Measurements from ENCODE around the gene G0S2.

Gene G0S2

DNA sequence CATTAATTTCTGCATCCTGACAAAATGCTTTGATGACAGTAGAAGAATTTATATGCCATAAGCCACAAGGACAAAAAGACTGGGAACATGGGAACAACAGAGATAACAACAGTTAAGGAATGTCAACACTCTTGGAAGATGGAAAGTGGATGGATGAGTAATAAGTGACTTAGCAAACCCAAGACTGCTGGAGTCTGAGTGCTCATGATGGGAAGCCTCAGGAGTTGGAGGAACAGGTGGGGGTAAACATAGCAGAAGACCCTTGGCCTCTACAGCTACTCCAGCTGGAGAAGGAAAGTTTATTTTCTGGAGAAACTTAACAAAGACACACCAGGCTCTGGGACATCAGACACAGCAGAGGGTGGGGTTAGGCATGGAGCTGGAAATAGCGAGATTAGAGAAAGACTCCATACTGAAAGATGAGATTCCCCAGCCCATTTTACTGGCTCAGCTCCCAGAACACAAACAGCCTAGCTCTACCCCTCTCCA is 13.6 kb downstream of the G0S2 start:
- Histone ChIP-seq H4K20me1 (ENCODE audit: insufficient read depth, low read length) (no peaks in the 10 kb centered on the region), H3F3A (ENCODE audit: insufficient read depth, low read length) (no peaks in the 10 kb centered on the region), H2AFZ (ENCODE audit: low read length) (no peak overlapping the region), H3K79me2 (ENCODE audit: insufficient read depth, low read length) (no peaks in the 10 kb centered on the region), H3K9ac (ENCODE audit: low read length) (no peak overlapping the region), H3K9me3 (ENCODE audit: low read length) (no peaks in the 10 kb centered on the region), H3K27me3 (ENCODE audit: insufficient read depth, low read length) (no peaks in the 10 kb centered on the region), H3K27ac (ENCODE audit: low read depth, low read length, poor library complexity, severe bottlenecking) (no peak overlapping the region), H3K4me1 (ENCODE audit: insufficient read depth, low read length, severe bottlenecking) (no peaks in the 10 kb centered on the region), H3K4me3 (ENCODE audit: low read depth, low read length, poor library complexity, severe bottlenecking) (no peak overlapping the region), H3K4me2 (ENCODE audit: low read length) (no peak overlapping the region), H3K36me3 (ENCODE audit: insufficient read depth, low read length) (no peaks in the 10 kb centered on the region), H3K9me2 (ENCODE audit: low read depth, low read length) (no peaks in the 10 kb centered on the region)
- TF ChIP-seq EZH2 (IDR thresholded peaks at IDR 0.05; ENCODE audit: borderline replicate concordance, low read length): no peak
- TF ChIP-seq, protein P1, sequence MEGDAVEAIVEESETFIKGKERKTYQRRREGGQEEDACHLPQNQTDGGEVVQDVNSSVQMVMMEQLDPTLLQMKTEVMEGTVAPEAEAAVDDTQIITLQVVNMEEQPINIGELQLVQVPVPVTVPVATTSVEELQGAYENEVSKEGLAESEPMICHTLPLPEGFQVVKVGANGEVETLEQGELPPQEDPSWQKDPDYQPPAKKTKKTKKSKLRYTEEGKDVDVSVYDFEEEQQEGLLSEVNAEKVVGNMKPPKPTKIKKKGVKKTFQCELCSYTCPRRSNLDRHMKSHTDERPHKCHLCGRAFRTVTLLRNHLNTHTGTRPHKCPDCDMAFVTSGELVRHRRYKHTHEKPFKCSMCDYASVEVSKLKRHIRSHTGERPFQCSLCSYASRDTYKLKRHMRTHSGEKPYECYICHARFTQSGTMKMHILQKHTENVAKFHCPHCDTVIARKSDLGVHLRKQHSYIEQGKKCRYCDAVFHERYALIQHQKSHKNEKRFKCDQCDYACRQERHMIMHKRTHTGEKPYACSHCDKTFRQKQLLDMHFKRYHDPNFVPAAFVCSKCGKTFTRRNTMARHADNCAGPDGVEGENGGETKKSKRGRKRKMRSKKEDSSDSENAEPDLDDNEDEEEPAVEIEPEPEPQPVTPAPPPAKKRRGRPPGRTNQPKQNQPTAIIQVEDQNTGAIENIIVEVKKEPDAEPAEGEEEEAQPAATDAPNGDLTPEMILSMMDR (IDR thresholded peaks at IDR 0.05; ENCODE audit: low read length): no peak

DNA sequence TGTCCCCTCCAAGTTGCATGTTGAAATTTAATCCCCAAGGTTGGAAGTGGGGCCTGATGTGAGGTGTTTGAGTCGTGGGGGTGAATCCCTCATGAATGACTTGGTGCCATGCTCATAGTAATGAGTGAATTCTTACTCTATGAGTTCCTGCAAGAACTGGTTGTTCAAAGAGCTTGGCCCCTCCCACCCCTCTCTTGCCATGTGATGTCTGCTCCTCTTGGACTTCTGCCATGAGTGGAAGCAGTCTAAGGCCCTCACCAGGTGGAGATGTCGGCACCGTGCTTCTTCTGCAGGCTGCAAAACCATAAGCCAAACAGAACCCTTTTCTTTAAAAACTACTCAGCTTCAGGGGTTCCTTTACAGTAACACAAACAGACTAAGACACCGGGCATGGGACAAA is 14.3 kb downstream of the G0S2 start:
- H3K4me1 ChIP-seq (ENCODE audit: insufficient read depth, low read length, severe bottlenecking): no peaks in the 10 kb centered on the region
- no peaks in the 10 kb centered on the region for H3K9me2 ChIP-seq (ENCODE audit: low read depth, low read length)
- no peak overlapping the region for H3K4me2 ChIP-seq (ENCODE audit: low read length)
- TF ChIP-seq, protein P1 (IDR thresholded peaks at IDR 0.05; ENCODE audit: low read length): no peak
- TF ChIP-seq EZH2 (IDR thresholded peaks at IDR 0.05; ENCODE audit: borderline replicate concordance, low read length): no peak
- no peaks in the 10 kb centered on the region for H3K9me3 ChIP-seq (ENCODE audit: low read length)
- H3K27me3 ChIP-seq (ENCODE audit: insufficient read depth, low read length): no peaks in the 10 kb centered on the region
- H4K20me1 ChIP-seq (ENCODE audit: insufficient read depth, low read length): no peaks in the 10 kb centered on the region
- H3K4me3 ChIP-seq (ENCODE audit: low read depth, low read length, poor library complexity, severe bottlenecking): no peak overlapping the region
- H3K79me2 ChIP-seq (ENCODE audit: insufficient read depth, low read length): no peaks in the 10 kb centered on the region
- no peaks in the 10 kb centered on the region for H3K36me3 ChIP-seq (ENCODE audit: insufficient read depth, low read length)
- H2AFZ ChIP-seq (ENCODE audit: low read length): no peak overlapping the region
- H3K9ac ChIP-seq (ENCODE audit: low read length): no peak overlapping the region
- no peaks in the 10 kb centered on the region for H3F3A ChIP-seq (ENCODE audit: insufficient read depth, low read length)
- no peak overlapping the region for H3K27ac ChIP-seq (ENCODE audit: low read depth, low read length, poor library complexity, severe bottlenecking)

DNA sequence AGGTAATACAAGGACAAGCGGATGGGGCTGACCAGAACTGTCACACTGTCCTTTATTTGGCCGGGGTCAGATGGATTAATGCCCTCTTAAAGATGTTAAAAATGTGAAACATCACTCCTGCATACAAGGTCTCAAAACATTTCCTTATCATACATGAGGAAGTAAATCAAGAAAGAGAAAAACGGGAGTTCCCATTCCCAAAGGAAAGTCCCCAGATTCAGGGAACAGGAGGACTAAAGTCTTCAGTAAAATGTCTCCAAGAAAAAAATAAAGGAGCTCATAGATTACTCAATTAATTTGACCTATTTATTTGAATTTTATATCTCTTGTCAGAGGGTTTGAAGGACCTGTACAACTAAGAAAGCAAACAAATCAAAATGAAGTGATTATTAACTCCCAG is 16.0 kb downstream of the G0S2 start:
- H3K9me2 ChIP-seq (ENCODE audit: low read depth, low read length): no peaks in the 10 kb centered on the region
- no peak for TF ChIP-seq EZH2 (IDR thresholded peaks at IDR 0.05; ENCODE audit: borderline replicate concordance, low read length)
- TF ChIP-seq, protein P1 (IDR thresholded peaks at IDR 0.05; ENCODE audit: low read length): no peak
- H3K9ac ChIP-seq (ENCODE audit: low read length): no peak overlapping the region
- H3K4me2 ChIP-seq (ENCODE audit: low read length): no peak overlapping the region
- H3K36me3 ChIP-seq (ENCODE audit: insufficient read depth, low read length): no peaks in the 10 kb centered on the region
- no peaks in the 10 kb centered on the region for H3K79me2 ChIP-seq (ENCODE audit: insufficient read depth, low read length)
- H3K9me3 ChIP-seq (ENCODE audit: low read length): no peaks in the 10 kb centered on the region
- no peaks in the 10 kb centered on the region for H3K4me1 ChIP-seq (ENCODE audit: insufficient read depth, low read length, severe bottlenecking)
- no peak overlapping the region for H2AFZ ChIP-seq (ENCODE audit: low read length)
- no peak overlapping the region for H3K27ac ChIP-seq (ENCODE audit: low read depth, low read length, poor library complexity, severe bottlenecking)
- no peaks in the 10 kb centered on the region for H3F3A ChIP-seq (ENCODE audit: insufficient read depth, low read length)
- H4K20me1 ChIP-seq (ENCODE audit: insufficient read depth, low read length): no peaks in the 10 kb centered on the region
- no peak overlapping the region for H3K4me3 ChIP-seq (ENCODE audit: low read depth, low read length, poor library complexity, severe bottlenecking)
- no peaks in the 10 kb centered on the region for H3K27me3 ChIP-seq (ENCODE audit: insufficient read depth, low read length)

Measured in OCI-LY1 (cell line).